Hepatocyte (in vitro differentiated cells): Measurements from ENCODE around the gene STK32A.

Source experiments
- CTCF ChIP-seq: fragments of 200-600 bp; sonication (generic); IDR thresholded peaks from 2 replicates; pipeline ENCODE4 v1.5.1; 2016; ENCODE audit warnings: antibody characterized with exemption, mild to moderate bottlenecking; ENCODE audit not compliant: poor library complexity
- EZH2 ChIP-seq: fragments of 200-600 bp; sonication (generic); IDR thresholded peaks from 2 replicates; pipeline ENCODE4 v1.6.1; 2016; ENCODE audit warnings: antibody characterized with exemption, mild to moderate bottlenecking, borderline replicate concordance

GRCh38 chr5:147190331-147190730 lies 44.5 kb upstream of the STK32A start:
- no peak for TF ChIP-seq CTCF
- TF ChIP-seq EZH2, result no peak
